Peyer's patch (tissue), 4 donors: ENCODE measurements around the gene ACTBL2. TPM values are rescaled to one million over a fixed set of nuclear protein-coding genes. Genes with fewer than 3 reads are reported as not detected.

Source experiments
- DNase-seq, 3 donors: peaks; one replicate each; pipeline ENCODE4 v3.0.0-alpha.2; 2017 to 2019
- H3K27ac ChIP-seq, 4 donors: fragments of 200-600 bp; sonication (generic); one replicate each; pipeline ENCODE4 v1.5.1; 2016 to 2019
- H3K27me3 ChIP-seq, 2 donors: fragments of 200-600 bp; sonication (generic); one replicate each; pipeline ENCODE4 v1.5.1; 2019
- H3K36me3 ChIP-seq, 3 donors: fragments of 200-600 bp; sonication (generic); one replicate each; pipeline ENCODE4 v1.5.1; 2016 to 2019
- H3K4me1 ChIP-seq, 4 donors: fragments of 200-600 bp; sonication (generic); one replicate each; pipeline ENCODE4 v1.5.1; 2016 to 2019
- H3K4me3 ChIP-seq, 4 donors: fragments of 200-600 bp; sonication (generic); 1 replicate in 3 of 4; 2 replicates in 1 of 4; pipeline ENCODE4 v1.5.1; 2016 to 2019; ENCODE audit warnings: mild to moderate bottlenecking in 1 of 4
- H3K9me3 ChIP-seq, 4 donors: fragments of 200-600 bp; sonication (generic); one replicate each; pipeline ENCODE4 v1.5.1; 2016 to 2019; ENCODE audit warnings: mild to moderate bottlenecking in 1 of 4
- CTCF ChIP-seq, 6 experiments: fragments of 450-650 bp in 4 of 6; fragments of 200-600 bp in 2 of 6; sonication (generic) in 1 of 6; IDR thresholded peaks; one replicate each; pipeline ENCODE4 v1.5.1; 2017 to 2019; ENCODE audit warnings: antibody characterized with exemption in 6 of 6, mild to moderate bottlenecking in 3 of 6, moderate library complexity in 1 of 6
- POLR2A ChIP-seq, 2 donors: fragments of 450-650 bp; IDR thresholded peaks; one replicate each; pipeline ENCODE4 v1.5.1; 2017; ENCODE audit warnings: antibody characterized with exemption in 2 of 2, mild to moderate bottlenecking in 2 of 2, moderate library complexity in 2 of 2
- total RNA-seq, 4 donors: library from RNA; depleted of rRNA; stranded (reverse); fragments of >200 nt; gene quantifications; one replicate each; pipeline ENCODE4 v1.1.0, GENCODE V29; 2016

Gene ACTBL2
- total RNA-seq, 4 donors from 2014 or later = not detected

- no peaks in the 10 kb centered on the region for H3K9me3 ChIP-seq
- peaks cover 0 to 11% (median 3%) of the 10 kb centered on the region in 4 donors for H3K4me1 ChIP-seq
- no peak for DNase-seq
- H3K4me3 ChIP-seq = no peak overlapping the region
- no peak overlapping the region for H3K27ac ChIP-seq
- no peaks in the 10 kb centered on the region for H3K36me3 ChIP-seq
- no peak for TF ChIP-seq POLR2A (IDR thresholded peaks at IDR 0.05)
- TF ChIP-seq CTCF (IDR thresholded peaks at IDR 0.05) = no peak
- no peaks in the 10 kb centered on the region for H3K27me3 ChIP-seq
Measured at GRCh38 chr5:57491369-57491965, 8.9 kb upstream of the ACTBL2 start.

GRCh38 chr5:57488215-57488955 is 5.8 kb upstream of the ACTBL2 start:
- no peak for DNase-seq

GRCh38 chr5:57486027-57486602 is 3.5 kb upstream of the ACTBL2 start:
- DNase-seq = no peak
- Histone ChIP-seq H3K36me3 (no peaks in the 10 kb centered on the region), H3K4me3 (no peak overlapping the region), H3K27ac (no peak overlapping the region), H3K4me1 (no peaks in the 10 kb centered on the region), H3K27me3 (no peaks in the 10 kb centered on the region), H3K9me3 (no peaks in the 10 kb centered on the region)
- TF ChIP-seq CTCF (IDR thresholded peaks at IDR 0.05) (no peak), POLR2A (IDR thresholded peaks at IDR 0.05) (no peak)

More at GRCh38 chr5:57488215-57488955, 5.8 kb upstream of the ACTBL2 start:
- Histone ChIP-seq H3K4me3 (no peak overlapping the region), H3K9me3 (no peaks in the 10 kb centered on the region), H3K36me3 (no peaks in the 10 kb centered on the region), H3K4me1 (no peaks in the 10 kb centered on the region), H3K27ac (no peak overlapping the region), H3K27me3 (no peaks in the 10 kb centered on the region)
- TF ChIP-seq POLR2A (IDR thresholded peaks at IDR 0.05) (no peak), CTCF (IDR thresholded peaks at IDR 0.05) (no peak)

GRCh38 chr5:57478826-57479225 is 3.8 kb downstream of the ACTBL2 start:
- no peak for DNase-seq
- H3K27me3 ChIP-seq = no peaks in the 10 kb centered on the region
- H3K4me1 ChIP-seq = no peaks in the 10 kb centered on the region
- H3K4me3 ChIP-seq = no peak overlapping the region
- no peaks in the 10 kb centered on the region for H3K36me3 ChIP-seq
- TF ChIP-seq POLR2A (IDR thresholded peaks at IDR 0.05) (no peak), CTCF (IDR thresholded peaks at IDR 0.05) (no peak)
- no peak overlapping the region for H3K27ac ChIP-seq
- H3K9me3 ChIP-seq = no peaks in the 10 kb centered on the region

- H3K27me3 ChIP-seq = no peaks in the 10 kb centered on the region
- H3K4me3 ChIP-seq = no peak overlapping the region
- no peaks in the 10 kb centered on the region for H3K36me3 ChIP-seq
- H3K9me3 ChIP-seq = no peaks in the 10 kb centered on the region
- no peaks in the 10 kb centered on the region for H3K4me1 ChIP-seq
- no peak for TF ChIP-seq POLR2A (IDR thresholded peaks at IDR 0.05)
- no peak for TF ChIP-seq CTCF (IDR thresholded peaks at IDR 0.05)
- H3K27ac ChIP-seq = no peak overlapping the region
- no peak for DNase-seq
Measured at GRCh38 chr5:57476601-57477056, 6.0 kb downstream of the ACTBL2 start.
